NCI-H1930 (cell line): ENCODE results near the gene POLR3E.
"Not testable (repeated sequence)": the region's sequence is repeated elsewhere in the genome, so short reads cannot be mapped to it uniquely, and the experiment has no call there.

ENCODE experiments used
- DNase-seq, 2 experiments: peaks; one replicate each; lab custom pipeline; 2025; lab: John Stamatoyannopoulos, UW

Gene POLR3E

DNA sequence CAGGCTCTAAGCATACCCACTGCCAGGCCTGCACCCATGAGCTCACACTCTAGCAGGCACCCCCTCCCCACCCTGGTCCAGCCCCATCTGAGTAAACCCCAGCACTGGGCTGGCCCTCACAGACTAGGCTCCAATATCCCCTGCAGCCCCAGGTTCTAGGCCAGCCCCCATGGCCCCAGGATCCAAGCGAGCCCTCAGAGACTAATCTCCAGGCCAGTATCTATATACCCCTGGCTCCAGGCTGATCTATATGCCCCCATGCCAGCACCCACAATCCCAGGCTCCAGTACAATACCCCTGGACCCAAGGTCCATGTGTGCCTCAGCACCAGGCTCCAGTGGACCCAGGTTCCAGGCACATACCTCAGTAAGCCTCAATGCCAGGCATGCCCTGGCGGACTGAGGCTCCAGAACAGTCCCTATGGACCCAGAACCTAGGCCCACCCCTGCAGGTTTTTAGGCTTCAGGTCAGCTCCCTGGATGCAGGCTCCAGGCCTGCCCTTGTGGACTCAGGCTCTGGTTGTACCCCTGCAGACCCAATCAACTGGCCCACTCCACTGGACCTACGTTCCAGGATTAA is 38.5 kb downstream of the POLR3E start:
- DNase-seq: no peak

GRCh38 chr16:22336581-22336980 is 39.4 kb downstream of the POLR3E start:
- DNase-seq: no peak

- no peak for DNase-seq
Measured at GRCh38 chr16:22337045-22337444, 39.8 kb downstream of the POLR3E start.

DNA sequence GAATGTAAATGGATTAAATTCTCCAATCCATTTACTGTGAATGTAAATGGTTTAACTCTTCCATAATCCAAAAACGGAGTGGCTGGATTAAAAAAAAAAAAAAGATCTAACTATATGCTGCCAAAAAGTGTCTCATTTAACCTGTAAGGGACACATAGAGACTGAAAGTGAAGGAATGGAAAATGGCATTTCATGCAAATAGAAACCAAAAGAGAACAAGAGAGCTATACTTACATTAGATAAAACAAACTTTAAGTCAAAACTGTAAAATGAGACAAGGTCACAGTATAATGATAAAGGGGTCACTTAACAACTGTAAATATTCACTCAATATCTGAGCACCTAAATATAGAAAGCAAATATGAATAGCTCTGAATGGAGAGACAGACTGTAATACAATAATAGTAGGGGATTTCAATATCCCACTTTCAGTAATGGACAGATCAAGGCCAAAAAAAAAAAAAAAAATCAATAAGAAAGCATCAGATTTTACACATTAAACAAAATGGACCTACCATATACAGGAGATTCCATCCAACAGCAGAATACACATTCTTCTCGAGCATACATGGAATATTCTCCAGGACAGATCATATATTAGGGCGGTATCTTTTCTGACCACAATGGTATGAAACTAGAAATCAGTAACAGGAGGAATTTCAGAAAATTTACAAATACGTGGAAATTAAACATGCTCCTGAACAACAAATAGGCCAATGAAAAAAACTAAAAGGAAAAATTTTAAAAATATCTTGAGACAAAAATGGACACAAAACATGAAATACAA is 40.8 kb downstream of the POLR3E start:
- no peak for DNase-seq

DNA sequence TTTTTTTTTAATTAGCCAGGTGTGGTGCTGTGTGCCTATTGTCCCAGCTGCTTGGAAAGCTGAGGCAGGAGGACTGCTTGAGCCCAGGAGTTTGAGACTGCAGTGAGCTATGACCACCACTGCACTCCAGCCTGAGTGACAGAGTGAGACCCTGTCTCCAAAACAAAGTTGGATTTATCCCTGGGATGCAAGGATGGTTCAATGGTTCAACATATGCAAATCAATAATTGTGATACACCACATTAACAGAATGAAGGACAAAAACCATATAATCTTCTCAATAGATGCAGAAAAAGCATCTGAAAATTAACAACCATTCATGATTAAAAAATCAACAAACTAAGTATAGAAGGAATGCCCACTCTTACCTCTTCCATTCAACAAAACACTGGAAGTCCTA is 43.7 kb downstream of the POLR3E start:
- no peak for DNase-seq

GRCh38 chr16:22342082-22342481 is 44.9 kb downstream of the POLR3E start:
- DNase-seq: no peak

- DNase-seq: no peak
Measured at GRCh38 chr16:22346483-22346882, 49.3 kb downstream of the POLR3E start.

DNA sequence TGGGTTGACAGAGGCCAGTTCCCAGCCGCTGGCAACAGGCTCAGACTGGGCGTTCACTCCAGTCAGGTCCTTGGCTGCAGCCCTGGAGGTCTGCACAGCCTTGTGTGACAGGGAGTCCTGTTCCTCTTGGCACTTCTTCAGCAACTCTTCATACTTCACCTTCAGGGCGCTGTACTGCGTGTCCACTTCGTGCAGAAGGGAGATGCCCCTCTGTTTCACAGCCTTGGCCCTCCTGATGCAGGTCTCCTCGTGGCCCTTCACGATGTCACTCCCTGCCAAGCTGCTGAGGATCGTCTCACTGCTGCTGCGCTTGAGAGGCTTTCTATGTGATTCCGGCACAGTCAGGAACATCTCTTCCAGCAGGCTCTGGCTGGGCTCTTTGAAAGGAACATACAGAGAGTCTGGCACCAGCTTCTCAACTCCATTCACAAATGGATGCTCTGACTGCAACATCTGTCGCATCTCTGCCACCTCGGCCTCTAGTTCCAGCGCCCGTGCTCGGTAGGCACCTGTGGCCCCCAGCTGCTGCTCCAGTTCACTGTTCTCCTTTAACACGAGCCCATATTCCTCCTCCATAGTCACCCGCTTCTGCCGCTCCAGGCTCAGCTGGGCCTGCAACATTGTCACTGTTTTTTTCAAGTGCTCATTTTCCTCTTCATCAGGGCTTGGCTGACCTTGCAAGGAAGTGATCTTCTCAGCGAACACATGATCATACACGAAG is 50.1 kb downstream of the POLR3E start:
- no peak for DNase-seq

DNA sequence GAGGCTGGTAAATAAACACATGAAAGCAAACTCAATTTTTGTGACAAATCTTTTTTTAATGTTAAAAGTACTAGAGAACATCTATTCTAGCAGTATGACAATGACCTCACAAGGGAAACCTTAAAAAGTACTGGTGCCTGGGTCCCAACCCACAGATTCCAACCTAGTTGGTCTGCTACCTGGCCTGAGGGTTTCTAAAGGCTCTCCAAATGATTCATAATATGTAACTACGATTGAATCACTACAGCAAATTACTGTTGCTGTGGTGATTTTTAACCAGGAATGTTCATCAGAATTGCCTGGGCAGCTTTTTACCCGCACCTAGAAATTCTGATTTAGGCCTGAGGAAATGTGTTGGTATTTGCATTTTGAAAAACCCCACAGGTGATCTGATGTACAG is 51.1 kb downstream of the POLR3E start:
- DNase-seq: no peak

GRCh38 chr16:22351017-22351416 is 53.8 kb downstream of the POLR3E start:
- not testable (repeated sequence) for DNase-seq

GRCh38 chr16:22352140-22352539 is 54.9 kb downstream of the POLR3E start:
- DNase-seq: no peak

- DNase-seq: no peak
Measured at GRCh38 chr16:22352723-22353122, 55.5 kb downstream of the POLR3E start.

DNA sequence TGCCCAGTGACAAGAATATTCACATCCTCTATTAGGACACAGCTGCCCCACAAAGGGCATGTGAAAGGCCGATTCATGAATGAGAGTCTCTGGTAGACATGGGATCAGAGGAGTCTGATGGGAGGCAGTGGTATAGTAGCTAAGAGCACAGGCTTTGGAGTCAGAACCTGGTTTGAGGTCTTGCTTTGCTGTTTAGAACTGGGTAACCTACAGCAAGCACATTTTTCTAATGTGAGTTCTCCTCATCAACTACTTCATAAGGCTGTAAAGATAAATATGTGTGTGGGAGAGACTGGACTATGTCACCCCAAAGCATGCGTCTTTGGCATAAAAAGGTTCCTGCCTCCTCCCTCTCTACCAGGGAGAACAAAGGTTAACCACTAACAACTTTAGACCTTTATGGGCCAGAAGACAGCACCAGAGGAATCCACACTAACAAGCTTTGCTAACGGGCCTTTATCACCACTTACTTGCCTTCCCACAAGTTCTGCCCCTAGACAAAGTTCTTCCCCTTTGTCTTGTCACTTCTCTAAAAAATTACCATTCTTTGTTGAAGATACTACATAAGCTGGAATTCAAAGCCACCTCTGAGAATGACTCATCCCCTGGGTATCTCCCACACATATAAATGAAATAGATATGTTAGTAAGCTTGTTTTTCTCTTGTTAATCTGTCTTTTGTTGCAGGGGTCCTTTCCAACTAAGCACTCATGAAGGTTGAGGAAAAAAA is 56.1 kb downstream of the POLR3E start:
- no peak for DNase-seq

- DNase-seq: no peak
Measured at GRCh38 chr16:22353933-22354541, 56.8 kb downstream of the POLR3E start.

- no peak for DNase-seq
Measured at GRCh38 chr16:22355487-22355908, 58.3 kb downstream of the POLR3E start.

GRCh38 chr16:22356930-22357634 is 59.9 kb downstream of the POLR3E start:
- DNase-seq: no peak

DNA sequence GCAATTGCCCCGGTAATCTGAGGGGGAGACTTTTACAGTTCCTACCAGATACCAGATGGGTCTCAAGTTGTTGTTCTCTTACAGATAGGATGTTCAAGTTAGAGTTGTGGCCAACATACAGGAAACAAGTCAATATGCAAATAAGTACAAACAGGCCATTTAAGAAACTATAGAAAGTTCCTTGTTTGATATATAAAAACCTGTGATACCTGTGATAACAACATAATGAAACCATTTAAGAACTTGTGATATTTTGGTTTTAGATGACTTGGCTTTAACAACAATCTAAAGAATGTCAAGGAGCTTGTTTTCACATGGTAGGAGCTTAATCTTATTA is 60.4 kb downstream of the POLR3E start:
- no peak for DNase-seq

GRCh38 chr16:22358000-22358399 is 60.8 kb downstream of the POLR3E start:
- DNase-seq: no peak

DNA sequence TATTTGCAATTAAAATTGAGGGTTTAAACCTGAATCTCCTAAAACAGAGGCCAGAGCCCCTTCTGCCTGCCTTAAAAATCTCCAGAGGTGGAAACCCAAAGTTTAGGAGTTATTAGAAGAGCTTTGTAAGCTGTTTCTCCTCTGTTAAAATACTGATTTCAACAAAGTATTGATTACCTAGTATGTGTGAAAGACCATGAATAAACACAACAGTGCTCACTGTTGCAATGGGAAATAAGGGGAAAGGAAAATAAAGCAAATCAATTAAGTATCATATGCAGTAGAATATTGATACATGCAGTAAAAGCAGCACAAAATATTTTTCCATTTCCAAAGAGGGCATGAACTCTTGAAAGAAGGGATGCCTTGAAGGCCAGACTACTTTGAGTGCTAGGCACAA is 62.5 kb downstream of the POLR3E start:
- DNase-seq: no peak

GRCh38 chr16:22360963-22361659 is 63.9 kb downstream of the POLR3E start:
- no peak for DNase-seq

- no peak for DNase-seq
Measured at GRCh38 chr16:22364241-22364640, 67.0 kb downstream of the POLR3E start.
